Astrocyte of the spinal cord (primary cell): ENCODE results near the gene LOC128125822.

Experiments
- DNase-seq: peaks from one replicate; pipeline ENCODE4 v3.0.0; 2011; ENCODE audit warnings: low read depth, low spot score
- H3K4me3 ChIP-seq: 2 replicates; pipeline ENCODE4 v1.5.1; 2011; ENCODE audit warnings: low read depth, mild to moderate bottlenecking, low read length, moderate library complexity
- CTCF ChIP-seq: IDR thresholded peaks from 2 replicates; pipeline ENCODE4 v1.5.1; 2012; ENCODE audit warnings: low read depth, mild to moderate bottlenecking, low read length, inconsistent platforms
- in situ Hi-C: cut with HindIII; loops from 2 replicates; pipeline ENCODE4 v1.10.0; 2017; ENCODE audit warnings: low sequenced_read_pairs

LOC128125822 gene

GRCh38 chr6:63615590-63615989 is 43.3 kb downstream of the LOC128125822 start:
- H3K4me3 ChIP-seq, result no peak overlapping the region

More at GRCh38 chr6:63615590-63615989, 43.3 kb downstream of the LOC128125822 start:
- in situ Hi-C loops, result no loop called here
- DNase-seq, result no peak
- TF ChIP-seq CTCF, result no peak
